Caki2 (cell line): ENCODE data around the gene MAP2K1. TPM values are rescaled to one million over a fixed set of nuclear protein-coding genes. Genes with fewer than 3 reads are reported as not detected.

Experiments
- DNase-seq: peaks from one replicate; pipeline ENCODE4 v3.0.0-alpha.2; 2015; ENCODE audit warnings: low read depth
- in situ Hi-C: cut with HindIII; loops from 2 replicates; pipeline ENCODE4 v1.10.0; 2016; ENCODE audit warnings: low sequenced_read_pairs, low pct_unique_long_range_greater_than_20kb, mixed read lengths
- total RNA-seq: library from RNA; depleted of rRNA; stranded (reverse); fragments of >200 nt; shearing (Covaris generic); gene quantifications from 2 replicates; pipeline ENCODE4 v1.2.3, GENCODE V29; 2014; ENCODE audit warnings: low replicate concordance; rRNA removed

MAP2K1 gene
- total RNA-seq, 1 experiment from 2014 or later, result 10.0 TPM

- in situ Hi-C loops, result no loop called here
- DNase-seq, result no peak
Observed at GRCh38 chr15:66514586-66514985, 127.9 kb downstream of the MAP2K1 start.

GRCh38 chr15:66515901-66516322 is 129.2 kb downstream of the MAP2K1 start:
- no peak for DNase-seq

GRCh38 chr15:66523926-66524325 is 137.2 kb downstream of the MAP2K1 start:
- DNase-seq, result no peak
- in situ Hi-C loops, result no loop called here

More at GRCh38 chr15:66515901-66516322, 129.2 kb downstream of the MAP2K1 start:
- in situ Hi-C loops, result no loop called here

- in situ Hi-C loops, result no loop called here
- DNase-seq, result no peak
Observed at GRCh38 chr15:66524838-66525237, 138.1 kb downstream of the MAP2K1 start.

- in situ Hi-C loops, result no loop called here
- no peak for DNase-seq
Observed at GRCh38 chr15:66535056-66535455, 148.3 kb downstream of the MAP2K1 start.

Other genes starting within 250 kb of the MAP2K1 start
- not detected in 2 replicates for gene MEGF11, start 133.2 kb upstream of the MAP2K1 start, total RNA-seq
- 32.1 and 48.3 TPM in 2 replicates for gene DIS3L, start 93.3 kb upstream of the MAP2K1 start, total RNA-seq
- 14.8 and 30.0 TPM in 2 replicates for gene TIPIN, start 30.2 kb upstream of the MAP2K1 start, total RNA-seq
- gene SNAPC5, start 110.8 kb downstream of the MAP2K1 start, total RNA-seq, result 73.8 and 108 TPM in 2 replicates
- 5,634 and 5,951 TPM in 2 replicates for gene RPL4, start 117.9 kb downstream of the MAP2K1 start, total RNA-seq
- 20.0 and 42.1 TPM in 2 replicates for gene ZWILCH, start 118.4 kb downstream of the MAP2K1 start, total RNA-seq
- not detected in 2 replicates for gene LCTL, start 179.1 kb downstream of the MAP2K1 start, total RNA-seq